AG04450 (cell line): ENCODE measurements around the gene CMC2. TPM values are rescaled to one million over a fixed set of nuclear protein-coding genes. Genes with fewer than 3 reads are reported as not detected.

ENCODE experiments used
- CTCF ChIA-PET: fragments of 300-600, 350-600 bp; formaldehyde crosslinking; extraction: SDS; loops from one replicate; lab custom pipeline; 2022; ENCODE audit warnings: antibody characterized with exemption, inconsistent platforms; lab: Charles Lee
- POLR2A ChIA-PET: fragments of 350-600 bp; formaldehyde crosslinking; extraction: SDS; loops from one replicate; lab custom pipeline; 2021; ENCODE audit warnings: antibody characterized with exemption, inconsistent platforms; lab: Yijun Ruan, JAX
- DNase-seq: peaks from one replicate; pipeline ENCODE4 v3.0.0-alpha.2; 2011; ENCODE audit warnings: low read depth, low spot score
- H3K27ac ChIP-seq: one replicate; pipeline ENCODE4 v1.5.1; 2012; ENCODE audit warnings: low read depth, low read length, control low read depth
- H3K27me3 ChIP-seq: one replicate; pipeline ENCODE4 v1.6.0; 2012; ENCODE audit warnings: low read length; ENCODE audit not compliant: control insufficient read depth, insufficient read depth
- H3K4me3 ChIP-seq: 2 replicates; pipeline ENCODE4 v1.5.1; 2011; ENCODE audit warnings: mild to moderate bottlenecking, low read depth, low read length, control low read depth
- H3K9me3 ChIP-seq: 2 replicates; pipeline ENCODE4 v1.5.1; 2012; ENCODE audit warnings: low read length; ENCODE audit not compliant: control insufficient read depth, insufficient read depth
- polyA plus RNA-seq: library from polyadenylated mRNA; depleted of rRNA; stranded (reverse); fragments of >200 nt; gene quantifications from 2 replicates; pipeline ENCODE4 v1.2.3, GENCODE V29; 2011
- TF ChIP-seq, protein P1 (sequence below): IDR thresholded peaks from 2 replicates; pipeline ENCODE4 v1.5.1; 2011; ENCODE audit warnings: low read depth, low read length, control low read depth, inconsistent platforms

The CMC2 gene
- polyA plus RNA-seq, 1 experiment: 85.2 TPM

GRCh38 chr16:80968386-80969113, 38.1 kb downstream of the CMC2 start:
- Histone ChIP-seq H3K27ac (no peak overlapping the region), H3K9me3 (no peaks in the 10 kb centered on the region), H3K27me3 (no peaks in the 10 kb centered on the region), H3K4me3 (no peak overlapping the region)
- ChIA-PET POLR2A (no interaction called here), CTCF (interaction anchor here (3.1 kb wide), 1 partner anchor 36 kb away, joined by 12 read pairs; no protein-coding TSS in a partner anchor)
- no peak for DNase-seq
- TF ChIP-seq, protein P1, sequence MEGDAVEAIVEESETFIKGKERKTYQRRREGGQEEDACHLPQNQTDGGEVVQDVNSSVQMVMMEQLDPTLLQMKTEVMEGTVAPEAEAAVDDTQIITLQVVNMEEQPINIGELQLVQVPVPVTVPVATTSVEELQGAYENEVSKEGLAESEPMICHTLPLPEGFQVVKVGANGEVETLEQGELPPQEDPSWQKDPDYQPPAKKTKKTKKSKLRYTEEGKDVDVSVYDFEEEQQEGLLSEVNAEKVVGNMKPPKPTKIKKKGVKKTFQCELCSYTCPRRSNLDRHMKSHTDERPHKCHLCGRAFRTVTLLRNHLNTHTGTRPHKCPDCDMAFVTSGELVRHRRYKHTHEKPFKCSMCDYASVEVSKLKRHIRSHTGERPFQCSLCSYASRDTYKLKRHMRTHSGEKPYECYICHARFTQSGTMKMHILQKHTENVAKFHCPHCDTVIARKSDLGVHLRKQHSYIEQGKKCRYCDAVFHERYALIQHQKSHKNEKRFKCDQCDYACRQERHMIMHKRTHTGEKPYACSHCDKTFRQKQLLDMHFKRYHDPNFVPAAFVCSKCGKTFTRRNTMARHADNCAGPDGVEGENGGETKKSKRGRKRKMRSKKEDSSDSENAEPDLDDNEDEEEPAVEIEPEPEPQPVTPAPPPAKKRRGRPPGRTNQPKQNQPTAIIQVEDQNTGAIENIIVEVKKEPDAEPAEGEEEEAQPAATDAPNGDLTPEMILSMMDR: no peak

DNA sequence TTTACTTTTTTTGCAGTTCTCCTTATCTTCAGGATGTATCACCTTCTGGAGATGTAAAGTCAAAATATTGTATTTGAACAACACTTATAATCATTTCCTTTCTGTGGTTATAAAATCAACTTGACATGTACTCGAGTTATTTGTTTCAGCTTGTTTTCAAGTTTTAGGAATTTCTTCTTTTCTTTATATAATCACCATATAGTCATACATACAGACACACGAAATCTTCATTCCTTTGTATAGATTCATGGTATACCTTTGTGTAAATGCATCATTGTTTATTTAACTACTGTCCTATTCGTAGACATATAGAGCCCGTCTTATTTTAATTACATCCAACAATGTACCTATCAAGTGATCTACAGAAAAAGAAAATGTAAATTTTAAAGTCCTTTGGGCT, 40.1 kb downstream of the CMC2 start:
- ChIA-PET CTCF (interaction anchor here (0.6 to 3.1 kb wide), 2 partner anchors 38 to 321 kb away, joined by 3 to 12 read pairs; no protein-coding TSS in a partner anchor), POLR2A (interaction anchor here (0.7 kb wide), 1 partner anchor 13 kb away, joined by 3 read pairs; no protein-coding TSS in a partner anchor)
- no peaks in the 10 kb centered on the region for H3K27me3 ChIP-seq
- TF ChIP-seq, protein P1: no peak
- no peaks in the 10 kb centered on the region; the same call in 1 of the 2 replicates for H3K9me3 ChIP-seq
- no peak for DNase-seq
- H3K4me3 ChIP-seq: no peak overlapping the region
- H3K27ac ChIP-seq: no peak overlapping the region

DNA sequence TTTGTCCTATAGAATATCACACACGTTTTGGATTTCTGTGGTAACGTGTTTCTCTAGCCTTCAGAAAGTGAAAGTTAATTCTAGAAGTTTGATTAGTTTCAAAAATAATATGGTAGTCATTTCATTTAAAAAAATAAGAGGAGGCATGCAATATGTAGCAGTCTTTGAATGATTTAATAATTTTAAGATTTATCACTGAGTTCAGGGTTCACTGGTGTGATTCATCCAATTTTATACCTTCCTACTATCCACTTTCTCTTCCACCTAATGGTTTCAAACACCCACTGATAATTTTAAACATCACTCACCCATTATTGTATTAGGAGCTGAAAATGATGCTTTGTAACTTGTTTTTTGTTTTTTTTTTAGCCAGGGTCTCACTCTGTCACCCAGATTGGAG, 42.3 kb downstream of the CMC2 start:
- no peak overlapping the region for H3K27ac ChIP-seq
- DNase-seq: no peak
- H3K27me3 ChIP-seq: no peaks in the 10 kb centered on the region
- no peak overlapping the region for H3K4me3 ChIP-seq
- CTCF ChIA-PET: interaction anchor here (0.8 to 0.9 kb wide), 2 partner anchors 10 to 40 kb away, joined by 3 to 5 read pairs; no protein-coding TSS in a partner anchor
- TF ChIP-seq, protein P1: no peak
- POLR2A ChIA-PET: interaction anchor here (0.6 to 0.7 kb wide), 2 partner anchors 64 to 217 kb away, joined by 3 to 13 read pairs; no protein-coding TSS in a partner anchor
- H3K9me3 ChIP-seq: no peaks in the 10 kb centered on the region; the same call in 1 of the 2 replicates

DNA sequence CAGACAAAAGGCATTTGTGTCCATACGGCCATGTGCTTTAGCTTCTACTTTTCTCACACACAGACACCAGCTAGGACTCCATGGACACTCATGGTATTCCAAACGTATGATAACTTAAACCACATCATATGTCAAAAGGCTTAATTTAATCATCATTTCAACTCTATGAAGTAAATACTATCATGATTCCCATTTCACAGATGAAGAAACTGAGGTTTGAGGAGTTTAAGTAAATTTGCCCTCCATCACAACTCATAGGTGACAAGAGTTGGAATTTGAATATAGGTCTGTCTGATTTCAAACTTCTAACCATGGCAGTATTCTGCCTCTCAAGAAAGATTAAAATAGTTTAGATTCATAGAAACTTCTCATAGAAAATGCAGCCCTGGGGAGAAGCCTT, 43.8 kb downstream of the CMC2 start:
- TF ChIP-seq, protein P1: no peak
- H3K27ac ChIP-seq: no peak overlapping the region
- H3K27me3 ChIP-seq: no peaks in the 10 kb centered on the region
- H3K9me3 ChIP-seq: no peaks in the 10 kb centered on the region; the same call in 1 of the 2 replicates
- ChIA-PET CTCF (interaction anchor here (1.1 kb wide), 1 partner anchor 73 kb away, joined by 3 read pairs; the partner anchor contains the start of gene ATMIN), POLR2A (no interaction called here)
- no peak overlapping the region for H3K4me3 ChIP-seq
- no peak for DNase-seq

DNA sequence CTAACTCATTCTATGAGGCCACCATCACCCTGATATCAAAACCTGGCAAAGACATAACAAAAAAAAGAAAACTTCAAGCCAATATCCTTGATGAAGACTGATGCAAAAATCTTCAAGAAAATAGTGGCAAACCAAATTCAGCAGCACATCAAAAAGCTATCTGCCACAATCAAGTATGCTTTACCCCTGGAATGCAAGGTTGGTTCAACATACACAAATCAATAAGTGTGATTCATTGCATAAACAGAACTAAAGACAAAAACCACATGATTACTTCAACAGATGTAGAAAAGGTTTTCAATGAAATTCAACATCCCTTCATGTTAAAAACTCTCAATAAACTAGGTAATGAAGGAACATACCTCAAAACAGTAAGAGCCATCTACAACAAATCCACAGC, 48.4 kb downstream of the CMC2 start:
- POLR2A ChIA-PET: no interaction called here
- H3K27me3 ChIP-seq: no peaks in the 10 kb centered on the region
- no peaks in the 10 kb centered on the region; the same call in 1 of the 2 replicates for H3K9me3 ChIP-seq
- CTCF ChIA-PET: interaction anchor here (0.6 kb wide), 1 partner anchor 19 kb away, joined by 3 read pairs; no protein-coding TSS in a partner anchor
- TF ChIP-seq, protein P1: no peak
- no peak overlapping the region for H3K27ac ChIP-seq
- DNase-seq: no peak
- H3K4me3 ChIP-seq: no peak overlapping the region
